ENCODE results near the gene TNFRSF17. TPM values are rescaled to one million over a fixed set of nuclear protein-coding genes. Genes with fewer than 3 reads are reported as not detected.

The TNFRSF17 gene
- total and polyA plus RNA-seq, 2 experiments from 2014 or later: not detected

- 92 to 93% methylated on average over 16 of the region's 16 CpGs for WGBS, 2 experiments (ENCODE audit: low coverage in 1 of 2, low lambda C conversion rate in 2 of 2, missing lambda C conversion rate in 2 of 2)
- in situ Hi-C loops (cut with MboI): no loop called here
- no peak for TF ChIP-seq EZH2phosphoT487 (IDR thresholded peaks at IDR 0.05; ENCODE audit: insufficient read depth, low read depth)
- no peak for TF ChIP-seq EZH2 (IDR thresholded peaks at IDR 0.05; ENCODE audit: insufficient read depth, poor library complexity, severe bottlenecking)
- Histone ChIP-seq H3K27ac (no peak overlapping the region), H3K9me2 (ENCODE audit: insufficient read depth) (no peaks in the 10 kb centered on the region), H3K9ac (no peak overlapping the region), H3K4me2 (ENCODE audit: unreplicated experiment) (no peak overlapping the region), H3K4me1 (ENCODE audit: insufficient read depth) (0 out of 2 replicates have a peak, but pooled peaks cover 5% of the 10 kb centered on the region), H3K27me3 (replicated peaks; ENCODE audit: insufficient read depth) (no peaks in the 10 kb centered on the region), H3F3A (ENCODE audit: insufficient read depth) (no peaks in the 10 kb centered on the region), H3K36me3 (ENCODE audit: low read depth) (no peaks in the 10 kb centered on the region), H3K9me3 (ENCODE audit: low read depth) (no peaks in the 10 kb centered on the region), H3K4me3 (no peak overlapping the region), H4K20me1 (ENCODE audit: insufficient read depth) (no peaks in the 10 kb centered on the region), H2AFZ (no peak overlapping the region), H3K79me2 (ENCODE audit: insufficient read depth) (peaks cover 89% of the 10 kb centered on the region)
- no peak for DNase-seq
Observed at GRCh38 chr16:11992586-11993524, 27.8 kb downstream of the TNFRSF17 start.

- Histone ChIP-seq H4K20me1 (ENCODE audit: insufficient read depth) (no peaks in the 10 kb centered on the region), H3K27ac (peak overlapping the region; percentile 37), H3K79me2 (ENCODE audit: insufficient read depth) (peaks cover 88% of the 10 kb centered on the region), H3K9me2 (ENCODE audit: insufficient read depth) (no peaks in the 10 kb centered on the region), H3F3A (ENCODE audit: insufficient read depth) (no peaks in the 10 kb centered on the region), H3K36me3 (ENCODE audit: low read depth) (no peaks in the 10 kb centered on the region), H3K4me2 (ENCODE audit: unreplicated experiment) (no peak overlapping the region), H3K4me1 (ENCODE audit: insufficient read depth) (0 out of 2 replicates have a peak, but pooled peaks cover 5% of the 10 kb centered on the region), H3K27me3 (replicated peaks; ENCODE audit: insufficient read depth) (no peaks in the 10 kb centered on the region), H3K9me3 (ENCODE audit: low read depth) (no peaks in the 10 kb centered on the region), H2AFZ (no peak overlapping the region), H3K4me3 (no peak overlapping the region), H3K9ac (no peak overlapping the region)
- peak; percentile 62 for DNase-seq
- in situ Hi-C loops (cut with MboI): no loop called here
- whole genome bisulfite sequencing, 2 experiments (ENCODE audit: low coverage in 1 of 2, low lambda C conversion rate in 2 of 2, missing lambda C conversion rate in 2 of 2): 68 to 69% methylated on average over 8 of the region's 8 CpGs
- TF ChIP-seq EZH2 (IDR thresholded peaks at IDR 0.05; ENCODE audit: insufficient read depth, poor library complexity, severe bottlenecking): no peak
- no peak for TF ChIP-seq EZH2phosphoT487 (IDR thresholded peaks at IDR 0.05; ENCODE audit: insufficient read depth, low read depth)
Observed at GRCh38 chr16:11994143-11995119, 29.4 kb downstream of the TNFRSF17 start.

- in situ Hi-C loops (cut with MboI): no loop called here
- 90 to 95% methylated on average over 9 of the region's 9 CpGs for WGBS, 2 experiments (ENCODE audit: low coverage in 1 of 2, low lambda C conversion rate in 2 of 2, missing lambda C conversion rate in 2 of 2)
- peaks cover 88% of the 10 kb centered on the region for H3K79me2 ChIP-seq (ENCODE audit: insufficient read depth)
- H3K36me3 ChIP-seq (ENCODE audit: low read depth): no peaks in the 10 kb centered on the region
- H3K4me1 ChIP-seq (ENCODE audit: insufficient read depth): 0 out of 2 replicates have a peak, but pooled peaks cover 5% of the 10 kb centered on the region
- H4K20me1 ChIP-seq (ENCODE audit: insufficient read depth): no peaks in the 10 kb centered on the region
- H3K9me2 ChIP-seq (ENCODE audit: insufficient read depth): no peaks in the 10 kb centered on the region
- no peak overlapping the region for H2AFZ ChIP-seq
- H3K9ac ChIP-seq: no peak overlapping the region
- no peak for DNase-seq
- no peaks in the 10 kb centered on the region for H3F3A ChIP-seq (ENCODE audit: insufficient read depth)
- no peak overlapping the region for H3K27ac ChIP-seq
- no peak overlapping the region for H3K4me2 ChIP-seq (ENCODE audit: unreplicated experiment)
- no peak for TF ChIP-seq EZH2phosphoT487 (IDR thresholded peaks at IDR 0.05; ENCODE audit: insufficient read depth, low read depth)
- no peak overlapping the region for H3K4me3 ChIP-seq
- no peaks in the 10 kb centered on the region for H3K9me3 ChIP-seq (ENCODE audit: low read depth)
- H3K27me3 ChIP-seq (replicated peaks; ENCODE audit: insufficient read depth): no peaks in the 10 kb centered on the region
Observed at GRCh38 chr16:11996433-11997330, 31.7 kb downstream of the TNFRSF17 start.
